ENCODE results near the gene BRD4. TPM values are rescaled to one million over a fixed set of nuclear protein-coding genes. Genes with fewer than 3 reads are reported as not detected.

The BRD4 gene
- total RNA-seq, result 100 to 1,000 TPM in 1 of 4 donors, 10 to 100 TPM in 2, 1 to 10 TPM in 1; 5.6 to 156 (median 16.6) TPM

DNA sequence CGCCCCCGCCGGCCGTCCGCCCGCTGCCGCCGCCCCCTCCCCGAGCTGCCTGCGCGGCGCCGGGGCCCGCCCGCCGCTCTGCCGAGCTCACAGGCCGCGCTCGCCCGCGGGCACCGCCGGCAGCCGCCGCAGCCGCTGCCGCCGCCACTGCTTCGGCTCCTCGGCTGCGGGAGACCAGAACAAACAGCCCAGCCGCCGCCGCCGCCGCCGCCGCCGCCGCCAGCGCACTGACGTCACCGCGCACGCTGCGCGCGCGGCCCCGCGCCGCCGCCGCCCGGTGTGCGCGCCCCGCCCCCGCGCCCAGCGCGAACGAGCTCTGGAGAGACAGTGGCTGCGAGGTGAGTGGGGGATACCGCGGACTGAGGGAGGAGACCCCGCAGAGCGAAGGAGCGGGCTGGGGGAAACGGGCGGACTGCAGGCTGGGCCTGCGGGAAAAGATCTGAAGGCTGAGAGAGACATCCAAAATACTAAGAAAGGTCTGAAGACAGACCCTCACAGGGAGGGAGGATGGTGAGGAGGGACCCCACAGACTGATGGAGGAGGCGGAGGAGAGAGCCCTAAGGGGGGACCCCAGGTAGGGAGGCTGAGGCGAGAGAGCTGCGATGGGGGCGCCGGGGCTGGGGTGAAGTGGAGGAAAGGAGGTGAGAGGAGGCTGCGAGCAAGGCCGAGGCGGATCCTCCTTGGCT is at the start of gene BRD4:
Gene BRD4, minus strand, starts transcription at position 229 of the 686 bp plus-strand sequence. CDS start 59,440 bp downstream, outside the sequence.
- Histone ChIP-seq H3K27ac (peak within 1 kb of the TSS; percentile 91 to 98), H3K4me1 (peaks cover 3 to 19% of the 10 kb centered on the region in 2 donors), H3K4me3 (peak within 1 kb of the TSS; percentile 87 to 95), H3K9me3 (no peaks in the 10 kb centered on the region), H3K36me3 (no peaks in the 10 kb centered on the region), H3K27me3 (no peaks in the 10 kb centered on the region)
- peak; percentile 65 to 78 for DNase-seq
- TF ChIP-seq, protein P1, sequence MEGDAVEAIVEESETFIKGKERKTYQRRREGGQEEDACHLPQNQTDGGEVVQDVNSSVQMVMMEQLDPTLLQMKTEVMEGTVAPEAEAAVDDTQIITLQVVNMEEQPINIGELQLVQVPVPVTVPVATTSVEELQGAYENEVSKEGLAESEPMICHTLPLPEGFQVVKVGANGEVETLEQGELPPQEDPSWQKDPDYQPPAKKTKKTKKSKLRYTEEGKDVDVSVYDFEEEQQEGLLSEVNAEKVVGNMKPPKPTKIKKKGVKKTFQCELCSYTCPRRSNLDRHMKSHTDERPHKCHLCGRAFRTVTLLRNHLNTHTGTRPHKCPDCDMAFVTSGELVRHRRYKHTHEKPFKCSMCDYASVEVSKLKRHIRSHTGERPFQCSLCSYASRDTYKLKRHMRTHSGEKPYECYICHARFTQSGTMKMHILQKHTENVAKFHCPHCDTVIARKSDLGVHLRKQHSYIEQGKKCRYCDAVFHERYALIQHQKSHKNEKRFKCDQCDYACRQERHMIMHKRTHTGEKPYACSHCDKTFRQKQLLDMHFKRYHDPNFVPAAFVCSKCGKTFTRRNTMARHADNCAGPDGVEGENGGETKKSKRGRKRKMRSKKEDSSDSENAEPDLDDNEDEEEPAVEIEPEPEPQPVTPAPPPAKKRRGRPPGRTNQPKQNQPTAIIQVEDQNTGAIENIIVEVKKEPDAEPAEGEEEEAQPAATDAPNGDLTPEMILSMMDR (IDR thresholded peaks at IDR 0.05), result no peak
- peak; percentile 61 to 74 for TF ChIP-seq POLR2A (IDR thresholded peaks at IDR 0.05)
- intact Hi-C loops (cut with DNase I; ENCODE audit: low total_unique reads), result no loop called here

DNA sequence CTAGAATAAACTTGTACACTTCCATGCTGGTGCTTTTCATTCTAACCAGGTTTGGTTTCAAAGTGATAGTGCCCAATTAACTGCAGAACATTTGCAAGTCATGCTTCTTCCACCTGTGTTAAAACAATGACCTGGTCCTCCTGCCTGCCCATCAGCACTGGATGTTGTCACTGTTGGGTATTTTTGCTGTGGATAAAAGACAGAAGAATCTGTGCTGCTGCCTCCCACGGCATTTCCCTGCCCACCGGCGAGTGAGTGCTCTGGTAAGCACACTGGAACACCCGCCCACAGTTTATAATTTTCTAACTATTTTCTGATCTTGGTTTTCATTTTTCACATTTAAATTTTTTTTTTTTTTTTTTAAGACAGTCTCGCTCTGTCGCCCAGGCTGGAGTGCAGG is 49.5 kb upstream of the BRD4 start:
- no peaks in the 10 kb centered on the region for H3K27me3 ChIP-seq
- H3K4me3 ChIP-seq, result no peak overlapping the region
- no peaks in the 10 kb centered on the region for H3K36me3 ChIP-seq
- H3K4me1 ChIP-seq, result peaks cover 4 to 11% of the 10 kb centered on the region in 2 donors
- no peaks in the 10 kb centered on the region for H3K9me3 ChIP-seq
- peak overlapping the region in 1 of 2 donors; percentile 21 for H3K27ac ChIP-seq
- intact Hi-C loops (cut with DNase I; ENCODE audit: low total_unique reads), result no loop called here
- no peak for TF ChIP-seq POLR2A (IDR thresholded peaks at IDR 0.05)
- TF ChIP-seq, protein P1 (IDR thresholded peaks at IDR 0.05), result no peak
- no peak for DNase-seq

DNA sequence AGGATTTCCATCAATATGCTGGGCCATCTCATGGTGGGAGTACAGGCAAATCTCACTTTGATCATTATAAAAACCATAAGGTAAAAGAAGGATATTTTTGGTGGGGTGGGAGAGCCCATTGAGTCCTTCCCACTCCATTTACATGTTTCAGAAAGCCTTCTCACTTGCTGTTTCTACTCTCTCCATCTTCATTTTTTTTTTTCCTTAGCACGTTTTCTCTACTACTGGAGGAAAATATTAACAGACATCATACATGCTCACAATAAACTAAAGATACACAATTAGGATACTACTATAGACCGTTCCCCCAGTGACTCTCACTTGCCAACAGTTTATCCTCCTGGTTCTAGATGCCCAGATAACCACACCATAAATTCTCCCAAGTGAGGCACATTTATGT is 49.1 kb upstream of the BRD4 start:
- no peaks in the 10 kb centered on the region for H3K9me3 ChIP-seq
- no peak overlapping the region for H3K27ac ChIP-seq
- no peaks in the 10 kb centered on the region for H3K27me3 ChIP-seq
- no peak for DNase-seq
- no peak for TF ChIP-seq POLR2A (IDR thresholded peaks at IDR 0.05)
- TF ChIP-seq, protein P1 (IDR thresholded peaks at IDR 0.05), result no peak
- intact Hi-C loops (cut with DNase I; ENCODE audit: low total_unique reads), result no loop called here
- no peak overlapping the region for H3K4me3 ChIP-seq
- H3K4me1 ChIP-seq, result peaks cover 4 to 15% of the 10 kb centered on the region in 2 donors
- no peaks in the 10 kb centered on the region for H3K36me3 ChIP-seq

DNA sequence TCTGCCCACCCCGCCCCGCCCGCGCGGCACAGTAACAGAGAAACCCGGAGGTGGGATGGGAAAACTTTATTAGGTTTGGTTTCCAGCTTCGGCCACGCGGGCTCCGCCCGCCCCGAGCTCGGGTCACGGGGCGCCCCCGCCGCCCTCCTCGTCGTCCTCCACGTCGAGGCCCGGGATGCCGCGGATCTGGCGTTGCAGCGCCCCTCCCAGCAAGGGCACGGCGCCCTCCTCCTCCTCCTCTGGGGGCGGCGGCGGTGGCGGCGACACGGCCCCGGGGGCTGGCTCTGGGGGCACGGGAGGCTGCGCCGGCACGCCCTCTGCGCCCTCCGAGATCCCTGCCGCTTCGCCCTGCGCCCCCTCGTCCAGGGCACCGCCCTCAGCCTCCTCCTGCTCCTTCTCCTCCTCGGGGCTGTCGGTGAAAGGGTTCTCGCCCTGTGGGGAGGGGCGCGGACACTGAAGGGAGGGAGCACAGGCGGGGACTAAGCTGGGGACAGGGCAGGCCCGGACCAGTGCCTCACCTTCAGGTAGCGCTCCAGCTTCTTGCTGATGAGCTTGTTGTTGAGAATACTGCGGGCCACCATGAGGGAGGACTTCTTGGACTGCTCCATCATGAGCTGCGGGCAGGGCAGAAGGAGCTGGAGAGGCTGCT is 47.8 kb upstream of the BRD4 start:
- peaks cover 4 to 18% of the 10 kb centered on the region in 2 donors for H3K4me1 ChIP-seq
- peak overlapping the region; percentile 43 to 95 for H3K4me3 ChIP-seq
- H3K27ac ChIP-seq, result peak overlapping the region; percentile 90 to 97
- no peak for TF ChIP-seq POLR2A (IDR thresholded peaks at IDR 0.05)
- TF ChIP-seq, protein P1 (IDR thresholded peaks at IDR 0.05), result no peak
- H3K36me3 ChIP-seq, result no peaks in the 10 kb centered on the region
- intact Hi-C loops (cut with DNase I; ENCODE audit: low total_unique reads), result no loop called here
- DNase-seq, result peak in 1 of 2 donors; percentile 43
- H3K9me3 ChIP-seq, result no peaks in the 10 kb centered on the region
- H3K27me3 ChIP-seq, result no peaks in the 10 kb centered on the region
